Tibial nerve (tissue), 4 donors: Measurements from ENCODE around the gene TET2. TPM values are rescaled to one million over a fixed set of nuclear protein-coding genes. Genes with fewer than 3 reads are reported as not detected.

Experiments used
- DNase-seq, 2 donors: peaks; one replicate each; pipeline ENCODE4 v3.0.0-alpha.2; 2019; ENCODE audit warnings: low spot score in 2 of 2
- H3K27ac ChIP-seq, 4 donors: fragments of 200-600 bp; sonication (generic) in 3 of 4; one replicate each; pipeline ENCODE4 v1.5.1; 2017 to 2019; ENCODE audit warnings: mild to moderate bottlenecking in 1 of 4
- H3K27me3 ChIP-seq, 2 donors: fragments of 200-600 bp; sonication (generic) in 1 of 2; one replicate each; pipeline versions ENCODE4 v1.5.1 to v1.6.0; 2017 to 2019
- H3K36me3 ChIP-seq, 3 donors: fragments of 200-600 bp; sonication (generic); one replicate each; pipeline ENCODE4 v1.5.1; 2018 to 2019
- H3K4me1 ChIP-seq, 4 donors: fragments of 200-600 bp; sonication (generic) in 3 of 4; one replicate each; pipeline ENCODE4 v1.5.1; 2017 to 2019
- H3K4me3 ChIP-seq, 4 donors: fragments of 200-600 bp; sonication (generic) in 3 of 4; one replicate each; pipeline ENCODE4 v1.5.1; 2017 to 2019; ENCODE audit warnings: mild to moderate bottlenecking in 1 of 4, moderate library complexity in 1 of 4
- H3K9me3 ChIP-seq, 4 donors: fragments of 200-600 bp; sonication (generic) in 3 of 4; one replicate each; pipeline ENCODE4 v1.5.1; 2017 to 2019
- CTCF ChIP-seq, 5 experiments: fragments of 200-600 bp in 3 of 5; fragments of 450-650 bp in 2 of 5; sonication (generic) in 3 of 5; IDR thresholded peaks; one replicate each; pipeline ENCODE4 v1.5.1; 2016 to 2019; ENCODE audit warnings: antibody characterized with exemption in 5 of 5, mild to moderate bottlenecking in 3 of 5, moderate library complexity in 2 of 5
- EP300 ChIP-seq, 2 donors: sonication (generic); formaldehyde crosslinking; IDR thresholded peaks; one replicate each; pipeline ENCODE4 v1.6.1; 2017; ENCODE audit warnings: antibody characterized with exemption in 2 of 2, mild to moderate bottlenecking in 1 of 2
- POLR2A ChIP-seq, 2 donors: fragments of 450-650 bp; IDR thresholded peaks; one replicate each; pipeline ENCODE4 v1.6.1; 2017; ENCODE audit warnings: antibody characterized with exemption in 2 of 2, mild to moderate bottlenecking in 2 of 2, moderate library complexity in 2 of 2
- WGBS, 2 donors: methylation state at CpG; one replicate each; pipeline ENCODE4 v1.1.5; 2018; 5-methylcytosine and 5-hydroxymethylcytosine counted together
- total RNA-seq, 4 donors: library from RNA; depleted of rRNA; stranded (reverse); fragments of >200 nt; gene quantifications; one replicate each; pipeline ENCODE4 v1.1.0, GENCODE V29; 2016

TET2 gene
- total RNA-seq, 4 donors from 2014 or later = 23.2 to 29.1 (median 24.1) TPM

DNA sequence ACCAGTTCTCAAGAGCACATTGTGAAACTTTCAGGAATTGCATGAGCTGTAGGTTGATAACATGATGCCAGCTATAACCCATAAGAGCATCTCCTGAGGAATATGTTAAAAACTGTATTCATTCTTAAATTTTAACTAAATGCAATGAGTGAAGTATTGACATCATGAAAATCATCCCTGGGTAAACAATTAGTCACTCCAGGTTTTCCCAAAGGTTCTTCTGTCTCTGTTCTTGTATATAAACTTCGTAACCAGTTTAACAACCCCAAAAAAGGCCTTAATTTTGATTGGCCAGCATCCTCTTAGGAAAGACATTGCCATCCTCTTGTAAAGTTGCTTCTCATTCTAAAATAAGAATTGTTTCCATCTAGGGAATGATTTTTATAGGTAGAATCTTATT, 80.4 kb downstream of the TET2 start:
- DNase-seq = no peak
- H3K9me3 ChIP-seq = no peaks in the 10 kb centered on the region
- peaks cover 0 to 27% (median 0%) of the 10 kb centered on the region in 4 donors for H3K4me1 ChIP-seq
- H3K36me3 ChIP-seq = no peaks in the 10 kb centered on the region
- H3K4me3 ChIP-seq = no peak overlapping the region
- no peak for TF ChIP-seq EP300 (IDR thresholded peaks at IDR 0.05)
- TF ChIP-seq POLR2A (IDR thresholded peaks at IDR 0.05) = no peak
- TF ChIP-seq CTCF (IDR thresholded peaks at IDR 0.05) = no peak
- no peak overlapping the region for H3K27ac ChIP-seq
- WGBS, 2 donors = 89 to 95% methylated on average over 1 of the region's 1 CpG
- no peaks in the 10 kb centered on the region for H3K27me3 ChIP-seq

DNA sequence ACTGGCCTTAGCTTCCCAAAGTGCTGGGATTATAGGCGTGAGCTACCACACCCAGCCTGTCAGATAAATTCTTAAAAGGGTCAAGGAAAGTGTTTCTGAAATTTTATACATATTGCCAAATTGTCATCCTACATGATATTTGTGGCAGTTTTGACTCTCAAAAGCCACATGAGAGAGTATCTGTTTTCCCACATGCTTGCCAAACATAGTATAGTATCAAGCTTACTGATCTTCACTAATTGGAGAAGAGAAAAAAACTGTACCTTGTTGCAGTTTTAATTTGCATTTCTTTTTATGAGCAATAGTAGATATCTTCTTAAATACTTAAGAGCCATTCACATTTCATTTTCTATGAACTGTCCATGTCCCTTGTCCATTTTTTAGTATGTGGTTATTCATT, 83.6 kb downstream of the TET2 start:
- H3K9me3 ChIP-seq = no peaks in the 10 kb centered on the region
- H3K27ac ChIP-seq = no peak overlapping the region
- H3K27me3 ChIP-seq = no peaks in the 10 kb centered on the region
- H3K4me1 ChIP-seq = peaks cover 0 to 16% (median 0%) of the 10 kb centered on the region in 4 donors
- peaks cover 0 to 17% (median 0%) of the 10 kb centered on the region in 3 donors for H3K36me3 ChIP-seq
- DNase-seq = no peak
- TF ChIP-seq EP300 (IDR thresholded peaks at IDR 0.05) (no peak), POLR2A (IDR thresholded peaks at IDR 0.05) (no peak), CTCF (IDR thresholded peaks at IDR 0.05) (no peak)
- 89 to 100% methylated on average over 1 of the region's 1 CpG for WGBS, 2 donors
- H3K4me3 ChIP-seq = no peak overlapping the region

DNA sequence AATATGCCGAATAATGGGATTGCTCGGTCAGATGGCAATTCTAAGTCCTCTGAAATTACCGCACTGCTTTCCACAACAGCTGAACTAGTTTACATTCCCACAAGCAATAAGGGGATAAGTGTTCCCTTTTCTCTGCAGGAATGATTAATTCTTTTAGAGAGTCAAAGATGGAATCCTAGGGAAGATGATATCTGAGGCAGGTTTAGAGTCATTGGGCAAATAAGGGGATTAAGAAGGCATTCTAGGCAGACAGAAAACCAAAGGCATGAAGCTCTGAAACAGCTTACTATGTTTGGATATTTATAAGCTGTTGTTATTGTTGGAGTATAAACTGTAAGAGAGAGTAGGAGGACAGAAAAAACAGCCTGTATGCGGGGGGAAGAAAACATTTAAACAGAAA, 85.7 kb downstream of the TET2 start:
- Histone ChIP-seq H3K36me3 (peaks cover 0 to 38% (median 0%) of the 10 kb centered on the region in 3 donors), H3K27ac (no peak overlapping the region), H3K4me3 (no peak overlapping the region), H3K27me3 (no peaks in the 10 kb centered on the region), H3K9me3 (no peaks in the 10 kb centered on the region), H3K4me1 (no peaks in the 10 kb centered on the region)
- no peak for DNase-seq
- TF ChIP-seq CTCF (IDR thresholded peaks at IDR 0.05) (no peak), POLR2A (IDR thresholded peaks at IDR 0.05) (no peak), EP300 (IDR thresholded peaks at IDR 0.05) (no peak)
- 77 to 79% methylated on average over 4 of the region's 4 CpGs for WGBS, 2 donors

GRCh38 chr4:105234582-105234981, 87.9 kb downstream of the TET2 start:
- DNase-seq = no peak
- no peak overlapping the region for H3K27ac ChIP-seq
- 86 to 91% methylated on average over 4 of the region's 4 CpGs for WGBS, 2 donors
- no peaks in the 10 kb centered on the region for H3K4me1 ChIP-seq
- peaks cover 0 to 48% (median 0%) of the 10 kb centered on the region in 3 donors for H3K36me3 ChIP-seq
- H3K9me3 ChIP-seq = no peaks in the 10 kb centered on the region
- no peaks in the 10 kb centered on the region for H3K27me3 ChIP-seq
- TF ChIP-seq CTCF (IDR thresholded peaks at IDR 0.05) = no peak
- no peak for TF ChIP-seq EP300 (IDR thresholded peaks at IDR 0.05)
- TF ChIP-seq POLR2A (IDR thresholded peaks at IDR 0.05) = no peak
- H3K4me3 ChIP-seq = no peak overlapping the region

DNA sequence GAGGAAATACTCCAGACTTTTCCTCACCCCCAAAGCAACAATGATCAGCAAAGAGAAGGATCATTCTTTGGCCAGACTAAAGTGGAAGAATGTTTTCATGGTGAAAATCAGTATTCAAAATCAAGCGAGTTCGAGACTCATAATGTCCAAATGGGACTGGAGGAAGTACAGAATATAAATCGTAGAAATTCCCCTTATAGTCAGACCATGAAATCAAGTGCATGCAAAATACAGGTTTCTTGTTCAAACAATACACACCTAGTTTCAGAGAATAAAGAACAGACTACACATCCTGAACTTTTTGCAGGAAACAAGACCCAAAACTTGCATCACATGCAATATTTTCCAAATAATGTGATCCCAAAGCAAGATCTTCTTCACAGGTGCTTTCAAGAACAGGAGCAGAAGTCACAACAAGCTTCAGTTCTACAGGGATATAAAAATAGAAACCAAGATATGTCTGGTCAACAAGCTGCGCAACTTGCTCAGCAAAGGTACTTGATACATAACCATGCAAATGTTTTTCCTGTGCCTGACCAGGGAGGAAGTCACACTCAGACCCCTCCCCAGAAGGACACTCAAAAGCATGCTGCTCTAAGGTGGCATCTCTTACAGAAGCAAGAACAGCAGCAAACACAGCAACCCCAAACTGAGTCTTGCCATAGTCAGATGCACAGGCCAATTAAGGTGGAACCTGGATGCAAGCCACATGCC, 89.7 kb downstream of the TET2 start:
- 95 to 97% methylated on average over 4 of the region's 4 CpGs for WGBS, 2 donors
- peaks cover 0 to 48% (median 0%) of the 10 kb centered on the region in 3 donors for H3K36me3 ChIP-seq
- DNase-seq = no peak
- H3K27ac ChIP-seq = no peak overlapping the region
- no peaks in the 10 kb centered on the region for H3K27me3 ChIP-seq
- H3K9me3 ChIP-seq = no peaks in the 10 kb centered on the region
- no peak overlapping the region for H3K4me3 ChIP-seq
- no peaks in the 10 kb centered on the region for H3K4me1 ChIP-seq
- TF ChIP-seq EP300 (IDR thresholded peaks at IDR 0.05) (no peak), CTCF (IDR thresholded peaks at IDR 0.05) (no peak), POLR2A (IDR thresholded peaks at IDR 0.05) (no peak)
